Heart left ventricle (tissue), 16 donors: Measurements from ENCODE around the gene UCN. TPM values are rescaled to one million over a fixed set of nuclear protein-coding genes. Genes with fewer than 3 reads are reported as not detected.

ENCODE experiments used
- ATAC-seq, 4 donors: fragments of 200-7000 bp; cut with Tn5 transposase; one replicate each; pipeline ENCODE4 v1.9.1; 2020 to 2022; ENCODE audit warnings: moderate library complexity in 4 of 4, mild to moderate bottlenecking in 3 of 4, moderate number of reproducible peaks in 1 of 4
- DNase-seq, 5 donors: peaks; one replicate each; pipeline ENCODE4 v3.0.0-alpha.2; 2020
- H3K27ac ChIP-seq, 12 donors: fragments of 200-600 bp; sonication (generic) in 4 of 12; one replicate each; pipeline versions ENCODE4 v1.5.0 to v1.8.0; 2016 to 2022; ENCODE audit warnings: mild to moderate bottlenecking in 2 of 12
- H3K27me3 ChIP-seq, 9 donors: fragments of 200-600 bp; sonication (generic) in 2 of 9; one replicate each; pipeline versions ENCODE4 v1.5.1 to v1.8.0; 2016 to 2022; ENCODE audit warnings: mild to moderate bottlenecking in 3 of 9
- H3K36me3 ChIP-seq, 9 donors: fragments of 200-600 bp; sonication (generic) in 2 of 9; one replicate each; pipeline versions ENCODE4 v1.5.0 to v1.8.0; 2018 to 2022; ENCODE audit warnings: mild to moderate bottlenecking in 2 of 9
- H3K4me1 ChIP-seq, 12 donors: fragments of 200-600 bp; sonication (generic) in 4 of 12; one replicate each; pipeline versions ENCODE4 v1.5.0 to v1.8.0; 2016 to 2022; ENCODE audit warnings: mild to moderate bottlenecking in 3 of 12
- H3K4me3 ChIP-seq, 12 donors: fragments of 200-600 bp; sonication (generic) in 4 of 12; one replicate each; pipeline versions ENCODE4 v1.5.0 to v1.8.0; 2017 to 2022; ENCODE audit warnings: mild to moderate bottlenecking in 9 of 12, moderate library complexity in 4 of 12
- H3K9me3 ChIP-seq, 12 donors: fragments of 200-600 bp; sonication (generic) in 4 of 12; one replicate each; pipeline versions ENCODE4 v1.5.0 to v1.8.0; 2016 to 2022; ENCODE audit warnings: mild to moderate bottlenecking in 1 of 12
- CTCF ChIP-seq, 12 donors: fragments of 200-600 bp; sonication (generic) in 4 of 12; IDR thresholded peaks; one replicate each; pipeline versions ENCODE4 v1.5.0 to v1.8.0; 2018 to 2022; ENCODE audit warnings: antibody characterized with exemption in 12 of 12, mild to moderate bottlenecking in 5 of 12
- POLR2A ChIP-seq, 2 donors: fragments of 450-650 bp; IDR thresholded peaks; one replicate each; pipeline ENCODE4 v1.6.1; 2017; ENCODE audit warnings: antibody characterized with exemption in 2 of 2, mild to moderate bottlenecking in 2 of 2, moderate library complexity in 2 of 2
- WGBS, 4 donors: extraction: QIAGEN DNeasy Blood & Tissue Kit in 2 of 4; methylation state at CpG; one replicate each; pipeline versions ENCODE4 v1.1.5 to v1.1.7; 2013 to 2018; 5-methylcytosine and 5-hydroxymethylcytosine counted together
- intact Hi-C, 10 donors: fragments of 100-400 bp; cut with DNase I; formaldehyde crosslinking; loops; one replicate each; pipeline versions ENCODE4 v1.11.1 to v1.14.2; 2022
- long read RNA-seq, 3 donors: library from polyadenylated mRNA; unstranded; transcript quantifications; one replicate each; pipeline ENCODE4 v2.0.0, GENCODE V29; 2020 to 2021
- polyA plus RNA-seq, 2 donors: library from polyadenylated mRNA; stranded (reverse); fragments of 200-250 nt; gene quantifications; one replicate each; pipeline ENCODE4 v1.2.3, GENCODE V29; 2013
- total RNA-seq, 9 donors: library from RNA; depleted of rRNA in 2 of 9; stranded (reverse); fragments of >200 nt in 2 of 9; fragmentation: NEBNext Ultra II Directional in 3 of 9; extraction: Animal tissue kit (Norgen Biotek cat#: 25700) in 3 of 9; gene quantifications; one replicate each; pipeline versions ENCODE4 v1.1.0 to v1.2.4, GENCODE V29; 2016 to 2023
- donor health status: ischemic (EF 13 %, LVEDD 7.1; RV severe dilation, severe dysfunction).
- donor health status: healthy with polysubstance abuse.
- donor health status: DM: no; HTN: yes; CAD: no.
- donor health status: DM: no; HTN: no; CAD: no.
- donor health status: ischemic (EF 25% LVEDD 6.9; RV normal size, moderate dysfunction).
- donor health status: ischemic (EF 25% LVEDD 5.7; RV mildly dilated, moderate dysfunction).
- donor health status: healthy.
- donor health status: DM: yes; HTN: yes; CAD: no.
- donor health status: ischemic (EF 35%, LVEDD 5.7; RV mildly dilated, moderate dysfunction).
- donor health status: nonischemic (EF 11% LVEDD 7.7; RV severe dilation, severe dysfunction).
- donor health status: DM: yes; HTN: yes; CAD: no.
- donor health status: PGD.
- donor health status: ischemic (EF 29% LVEDD 5.4; RV normal size, mild dysfunction).
- donor health status: nonischemic (EF 23%, LVEDD 6.1; RV moderate dilation, normal function).

Gene UCN
- total RNA-seq (1 to 10 TPM in 6 of 9 donors, under 1 TPM in 3; 0.60 to 2.5 (median 1.1) TPM), polyA plus RNA-seq (1 to 10 TPM; 1.3 to 1.4 TPM)
- long read RNA-seq, donor 1: 0 reads
- long read RNA-seq, donor 2, partial matches to known transcripts: 0 of 1 reads
- long read RNA-seq, donor 2, other reads (novel, unspliced or antisense): 0 of 1 reads
- long read RNA-seq, donor 3: 0 reads

GRCh38 chr2:27308359-27308881 lies at the start of gene UCN:
UCN (minus strand) TSS chr2:27308445; CDS start chr2:27307895, 550 bp downstream.
- peaks cover 0 to 48% (median 23%) of the 10 kb centered on the region in 9 donors for H3K27me3 ChIP-seq
- peak within 1 kb of the TSS in 2 of 12 donors; percentile 9 to 22 for H3K27ac ChIP-seq
- TF ChIP-seq POLR2A (IDR thresholded peaks at IDR 0.05) (no peak), CTCF (IDR thresholded peaks at IDR 0.05) (no peak)
- ATAC-seq (peak; percentile 16 to 50 (median 40)), DNase-seq (peak in 4 of 5 donors; percentile 48 to 59 (median 54))
- intact Hi-C loops: loop anchor here in 1 of 10 donors (10.0 kb wide), 1 partner anchor 204 kb away; no protein-coding TSS in a partner anchor
- WGBS, 4 donors: 22 to 54% (median 30%) methylated on average over 3 to 25 of the region's 25 CpGs
- no peaks in the 10 kb centered on the region for H3K9me3 ChIP-seq
- no peak within 1 kb of the TSS for H3K4me3 ChIP-seq
- peaks cover 0 to 28% (median 10%) of the 10 kb centered on the region in 12 donors for H3K4me1 ChIP-seq
- peaks cover 0 to 54% (median 38%) of the 10 kb centered on the region in 9 donors for H3K36me3 ChIP-seq

GRCh38 chr2:27356382-27357181 lies 48.3 kb upstream of the UCN start, which contains the start of gene GTF3C2:
GTF3C2 (minus strand) TSS chr2:27356764; CDS start chr2:27343554, 13,210 bp downstream.
- ATAC-seq: peak; percentile 97 to 98 (median 98)
- Histone ChIP-seq H3K4me1 (peaks cover 4 to 57% (median 27%) of the 10 kb centered on the region in 12 donors), H3K27ac (peak within 1 kb of the TSS; percentile 66 to 98 (median 88)), H3K4me3 (peak within 1 kb of the TSS; percentile 61 to 97 (median 84)), H3K36me3 (no peaks in the 10 kb centered on the region), H3K9me3 (no peaks in the 10 kb centered on the region), H3K27me3 (no peaks in the 10 kb centered on the region)
- WGBS, 4 donors: 0% methylated on average over 58 to 67 of the region's 67 CpGs
- TF ChIP-seq POLR2A (IDR thresholded peaks at IDR 0.05): peak in 1 of 2 donors; percentile 44
- TF ChIP-seq CTCF (IDR thresholded peaks at IDR 0.05): peak in 2 of 12 donors; percentile 10 to 21
- intact Hi-C loops: loop anchor here in 4 of 10 donors (1.0 to 5.0 kb wide), 6 partner anchors 14 to 52 kb away; partner anchors contain the start of genes MPV17 (in 4 of the 4), EIF2B4 (in 3 of the 4), SNX17 (in 3 of the 4) and PPM1G (in 1 of the 4)
- DNase-seq: peak; percentile 95 to 97 (median 95)

GRCh38 chr2:27356056-27356381 lies 47.8 kb upstream of the UCN start:
- Histone ChIP-seq H3K27ac (peak overlapping the region; percentile 66 to 98 (median 88)), H3K9me3 (no peaks in the 10 kb centered on the region), H3K4me3 (peak overlapping the region; percentile 61 to 97 (median 84)), H3K36me3 (no peaks in the 10 kb centered on the region), H3K4me1 (peaks cover 4 to 57% (median 27%) of the 10 kb centered on the region in 12 donors), H3K27me3 (no peaks in the 10 kb centered on the region)
- ATAC-seq (peak; percentile 12 to 19 (median 14)), DNase-seq (peak in 4 of 5 donors; percentile 34 to 65 (median 40))
- no peak for TF ChIP-seq CTCF (IDR thresholded peaks at IDR 0.05)
- no peak for TF ChIP-seq POLR2A (IDR thresholded peaks at IDR 0.05)
- intact Hi-C loops: loop anchor here in 4 of 10 donors (1.0 to 5.0 kb wide), 5 partner anchors 14 to 53 kb away; partner anchors contain the start of genes EIF2B4 (in 3 of the 4), MPV17 (in 3 of the 4), SNX17 (in 3 of the 4) and PPM1G (in 1 of the 4)
- WGBS, 4 donors: 0 to 2% (median 0%) methylated on average over 10 to 12 of the region's 12 CpGs
